CD14-positive monocyte (primary cell): ENCODE measurements around the gene KSR2. TPM values are rescaled to one million over a fixed set of nuclear protein-coding genes. Genes with fewer than 3 reads are reported as not detected.

Source experiments
- DNase-seq, 3 donors: peaks; one replicate each; pipeline ENCODE4 v3.0.0-alpha.2; 2011 to 2022
- H2AFZ ChIP-seq: 2 replicates; pipeline ENCODE4 v1.6.0; 2012; ENCODE audit warnings: mild to moderate bottlenecking, low read depth, low read length, inconsistent platforms; ENCODE audit not compliant: insufficient read depth, poor library complexity, severe bottlenecking
- H3K27ac ChIP-seq, 2 donors: 1 replicate in 1 of 2; 2 replicates in 1 of 2; pipeline ENCODE4 v1.5.1; 2012 to 2013; ENCODE audit warnings: low read length in 2 of 2, control low read depth in 1 of 2, inconsistent platforms in 1 of 2, low read depth in 1 of 2, mild to moderate bottlenecking in 1 of 2
- H3K27me3 ChIP-seq, 2 donors: one replicate each; pipeline versions ENCODE4 v1.6.0 to v1.6.1; 2011 to 2013; ENCODE audit warnings: low read length in 2 of 2; ENCODE audit not compliant: control insufficient read depth in 2 of 2, insufficient read depth in 2 of 2
- H3K36me3 ChIP-seq, 2 donors: replicated peaks in 1 of 2; 1 replicate in 1 of 2; 2 replicates in 1 of 2; pipeline versions ENCODE4 v1.5.1 to v1.6.1; 2012 to 2013; ENCODE audit warnings: low read length in 2 of 2, control low read depth in 1 of 2, inconsistent platforms in 1 of 2, mild to moderate bottlenecking in 1 of 2; ENCODE audit not compliant: insufficient read depth in 2 of 2, control insufficient read depth in 1 of 2
- H3K4me1 ChIP-seq, 2 donors: 1 replicate in 1 of 2; 2 replicates in 1 of 2; pipeline versions ENCODE4 v1.5.1 to v1.6.1; 2012 to 2013; ENCODE audit warnings: low read length in 2 of 2, control low read depth in 1 of 2, inconsistent platforms in 1 of 2, mild to moderate bottlenecking in 1 of 2, moderate library complexity in 1 of 2; ENCODE audit not compliant: insufficient read depth in 2 of 2, control insufficient read depth in 1 of 2
- H3K4me2 ChIP-seq: replicated peaks from 2 replicates; pipeline ENCODE3; 2012; ENCODE audit warnings: low read length, moderate library complexity, mild to moderate bottlenecking; ENCODE audit not compliant: poor library complexity, severe bottlenecking; ENCODE audit errors: extremely low read depth
- H3K4me3 ChIP-seq, 3 experiments: fragments of 200-600 bp in 1 of 3; sonication (generic) in 1 of 3; replicated peaks in 1 of 3; 1 replicate in 2 of 3; 2 replicates in 1 of 3; pipeline ENCODE4 v1.5.1; 2011 to 2013; ENCODE audit warnings: low read length in 3 of 3, mild to moderate bottlenecking in 3 of 3, control low read depth in 2 of 3, low read depth in 2 of 3, inconsistent platforms in 1 of 3, moderate library complexity in 1 of 3
- H3K79me2 ChIP-seq: 2 replicates; pipeline ENCODE4 v1.6.0; 2012; ENCODE audit warnings: mild to moderate bottlenecking, control low read depth, inconsistent platforms, low read length, moderate library complexity; ENCODE audit not compliant: insufficient read depth
- H3K9ac ChIP-seq: 2 replicates; pipeline ENCODE4 v1.6.0; 2017; ENCODE audit warnings: low read length, mild to moderate bottlenecking; ENCODE audit not compliant: insufficient read depth, poor library complexity, severe bottlenecking
- H3K9me3 ChIP-seq, 2 donors: replicated peaks in 1 of 2; 1 replicate in 1 of 2; 2 replicates in 1 of 2; pipeline versions ENCODE4 v1.5.1 to v1.6.1; 2012 to 2013; ENCODE audit warnings: low read length in 2 of 2, control low read depth in 1 of 2; ENCODE audit not compliant: control insufficient read depth in 1 of 2, insufficient read depth in 1 of 2
- H4K20me1 ChIP-seq: 2 replicates; pipeline ENCODE4 v1.6.0; 2012; ENCODE audit warnings: mild to moderate bottlenecking, low read length, control low read depth, moderate library complexity; ENCODE audit not compliant: insufficient read depth
- H3K27ac Mint-ChIP-seq, 7 donors: one replicate each; pipeline ENCODE4 v1.8.0; 2020; ENCODE audit warnings: mild to moderate bottlenecking in 7 of 7, mixed read lengths in 7 of 7, moderate library complexity in 6 of 7, inconsistent platforms in 2 of 7
- H3K27me3 Mint-ChIP-seq, 3 donors: one replicate each; pipeline ENCODE4 v1.8.0; 2021 to 2022; ENCODE audit warnings: low read depth in 3 of 3, mild to moderate bottlenecking in 3 of 3, mixed read lengths in 3 of 3, moderate library complexity in 3 of 3, inconsistent platforms in 1 of 3
- H3K36me3 Mint-ChIP-seq, 2 donors: one replicate each; pipeline ENCODE4 v1.8.0; 2020; ENCODE audit warnings: mixed read lengths in 2 of 2, inconsistent platforms in 1 of 2, mild to moderate bottlenecking in 1 of 2
- H3K4me1 Mint-ChIP-seq: one replicate; pipeline ENCODE4 v1.8.0; 2020; ENCODE audit warnings: mild to moderate bottlenecking, mixed read lengths
- H3K4me3 Mint-ChIP-seq, 2 donors: one replicate each; pipeline ENCODE4 v1.8.0; 2020; ENCODE audit warnings: mild to moderate bottlenecking in 2 of 2, mixed read lengths in 2 of 2, moderate library complexity in 1 of 2
- H3K9me3 Mint-ChIP-seq, 7 donors: one replicate each; pipeline ENCODE4 v1.8.0; 2020 to 2022; ENCODE audit warnings: mixed read lengths in 7 of 7, mild to moderate bottlenecking in 6 of 7, moderate library complexity in 6 of 7, inconsistent platforms in 2 of 7
- WGBS: methylation state at CpG from one replicate; pipeline ENCODE4 v1.1.5; 2013; ENCODE audit warnings: missing lambda C conversion rate; ENCODE audit not compliant: insufficient coverage; 5-methylcytosine and 5-hydroxymethylcytosine counted together
- intact Hi-C, 2 donors: fragments of 100-400 bp; cut with micrococcal nuclease; formaldehyde crosslinking; loops; one replicate each; pipeline versions ENCODE4 v1.15.0 to v1.15.1; 2023
- polyA plus RNA-seq, 3 donors: library from polyadenylated mRNA; depleted of rRNA in 1 of 3; unstranded in 2 of 3; stranded (reverse) in 1 of 3; fragments of 300-500 nt in 2 of 3; fragments of >200 nt in 1 of 3; fragmentation: Illumina TruSeq in 2 of 3; gene quantifications; 1 replicate in 2 of 3; 2 replicates in 1 of 3; pipeline ENCODE4 v1.2.3, GENCODE V29; 2012 to 2021
- TF ChIP-seq, protein P1 (sequence below): fragments of 200-600 bp; IDR thresholded peaks from one replicate; pipeline ENCODE4 v1.8.0; 2022; ENCODE audit warnings: antibody characterized with exemption, mild to moderate bottlenecking

Gene KSR2
- polyA plus RNA-seq, 3 donors, result not detected

DNA sequence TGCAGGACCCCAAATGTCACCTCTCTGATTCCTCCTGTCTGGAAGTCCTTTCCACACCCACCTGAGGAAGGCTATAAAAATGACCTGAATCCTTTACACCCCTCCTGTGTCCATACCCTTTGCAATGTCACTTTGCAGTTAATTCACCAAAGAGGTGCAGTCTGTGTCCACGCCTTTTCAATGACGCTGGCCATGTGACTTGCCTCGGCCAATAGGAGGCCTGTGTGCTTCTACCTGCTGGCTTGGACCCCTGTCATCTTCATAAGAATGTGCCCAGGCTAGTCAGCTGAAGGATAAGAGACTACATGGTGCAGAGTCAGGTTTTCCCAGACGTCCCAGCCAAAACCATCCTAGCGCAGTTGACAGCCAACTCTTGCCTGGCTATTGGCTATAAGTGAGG, 101.4 kb downstream of the KSR2 start:
- no peak overlapping the region for H3K9ac ChIP-seq
- intact Hi-C loops, result no loop called here
- no peak overlapping the region for H3K4me3 ChIP-seq
- H3K36me3 Mint-ChIP-seq, result no peaks in the 10 kb centered on the region
- H3K27ac Mint-ChIP-seq, result no peak overlapping the region
- no peaks in the 10 kb centered on the region for H3K79me2 ChIP-seq
- TF ChIP-seq, protein P1, sequence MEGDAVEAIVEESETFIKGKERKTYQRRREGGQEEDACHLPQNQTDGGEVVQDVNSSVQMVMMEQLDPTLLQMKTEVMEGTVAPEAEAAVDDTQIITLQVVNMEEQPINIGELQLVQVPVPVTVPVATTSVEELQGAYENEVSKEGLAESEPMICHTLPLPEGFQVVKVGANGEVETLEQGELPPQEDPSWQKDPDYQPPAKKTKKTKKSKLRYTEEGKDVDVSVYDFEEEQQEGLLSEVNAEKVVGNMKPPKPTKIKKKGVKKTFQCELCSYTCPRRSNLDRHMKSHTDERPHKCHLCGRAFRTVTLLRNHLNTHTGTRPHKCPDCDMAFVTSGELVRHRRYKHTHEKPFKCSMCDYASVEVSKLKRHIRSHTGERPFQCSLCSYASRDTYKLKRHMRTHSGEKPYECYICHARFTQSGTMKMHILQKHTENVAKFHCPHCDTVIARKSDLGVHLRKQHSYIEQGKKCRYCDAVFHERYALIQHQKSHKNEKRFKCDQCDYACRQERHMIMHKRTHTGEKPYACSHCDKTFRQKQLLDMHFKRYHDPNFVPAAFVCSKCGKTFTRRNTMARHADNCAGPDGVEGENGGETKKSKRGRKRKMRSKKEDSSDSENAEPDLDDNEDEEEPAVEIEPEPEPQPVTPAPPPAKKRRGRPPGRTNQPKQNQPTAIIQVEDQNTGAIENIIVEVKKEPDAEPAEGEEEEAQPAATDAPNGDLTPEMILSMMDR, result no peak
- H3K27me3 ChIP-seq, result no peaks in the 10 kb centered on the region
- no peak for DNase-seq
- peaks cover 10 to 18% of the 10 kb centered on the region in 2 donors for H3K9me3 ChIP-seq
- H2AFZ ChIP-seq, result no peak overlapping the region
- peaks cover 4 to 14% (median 12%) of the 10 kb centered on the region in 7 donors for H3K9me3 Mint-ChIP-seq
- H3K27me3 Mint-ChIP-seq, result peaks cover 3 to 8% (median 6%) of the 10 kb centered on the region in 3 donors
- H3K4me1 ChIP-seq, result no peaks in the 10 kb centered on the region
- H3K4me2 ChIP-seq, result no peak overlapping the region
- no peaks in the 10 kb centered on the region for H4K20me1 ChIP-seq
- no peaks in the 10 kb centered on the region for H3K36me3 ChIP-seq
- H3K27ac ChIP-seq, result no peak overlapping the region
- WGBS, result 80% methylated on average over 3 of the region's 5 CpGs
- H3K4me1 Mint-ChIP-seq, result no peaks in the 10 kb centered on the region
- H3K4me3 Mint-ChIP-seq, result no peak overlapping the region

DNA sequence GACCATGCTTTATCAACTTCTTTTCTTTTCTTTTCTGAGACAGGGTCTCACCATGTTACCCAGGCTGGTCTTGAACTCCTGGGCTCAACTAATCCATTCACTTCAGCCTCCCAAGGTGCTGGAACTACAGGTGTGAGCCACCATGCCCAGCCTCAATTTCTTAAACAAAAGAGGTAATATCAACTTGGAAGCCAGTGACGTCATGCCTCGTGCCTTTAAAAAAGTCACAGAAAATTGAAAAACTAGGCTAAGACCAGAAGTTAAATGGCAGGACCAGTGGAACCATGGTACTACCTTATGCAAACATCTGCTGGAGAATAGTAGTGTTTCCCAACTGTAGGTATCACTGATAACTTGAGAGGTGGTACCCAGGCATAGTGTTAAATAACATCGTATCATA, 103.3 kb downstream of the KSR2 start:
- H3K4me3 ChIP-seq, result no peak overlapping the region
- peaks cover 10 to 18% of the 10 kb centered on the region in 2 donors for H3K9me3 ChIP-seq
- no peak overlapping the region for H3K9ac ChIP-seq
- intact Hi-C loops, result no loop called here
- H3K4me2 ChIP-seq, result no peak overlapping the region
- WGBS, result 100% methylated on average over 2 of the region's 3 CpGs
- no peak for DNase-seq
- no peak overlapping the region for H3K27ac ChIP-seq
- Mint-ChIP-seq H3K9me3 (peaks cover 4 to 14% (median 12%) of the 10 kb centered on the region in 7 donors), H3K36me3 (no peaks in the 10 kb centered on the region), H3K4me1 (no peaks in the 10 kb centered on the region), H3K27me3 (peaks cover 3 to 6% (median 5%) of the 10 kb centered on the region in 3 donors), H3K27ac (no peak overlapping the region), H3K4me3 (no peak overlapping the region)
- H3K27me3 ChIP-seq, result no peaks in the 10 kb centered on the region
- no peaks in the 10 kb centered on the region for H4K20me1 ChIP-seq
- no peak overlapping the region for H2AFZ ChIP-seq
- no peaks in the 10 kb centered on the region for H3K36me3 ChIP-seq
- no peaks in the 10 kb centered on the region for H3K4me1 ChIP-seq
- TF ChIP-seq, protein P1, result no peak
- no peaks in the 10 kb centered on the region for H3K79me2 ChIP-seq
